HG02610 (cell line): Measurements from ENCODE around the gene TNS4.

Experiments used
- ATAC-seq: cut with Tn5 transposase; IDR thresholded peaks from one replicate; pipeline ENCODE4 v1.9.1; 2021; ENCODE audit warnings: mild to moderate bottlenecking, moderate library complexity; ENCODE audit not compliant: unreplicated experiment

Gene TNS4

DNA sequence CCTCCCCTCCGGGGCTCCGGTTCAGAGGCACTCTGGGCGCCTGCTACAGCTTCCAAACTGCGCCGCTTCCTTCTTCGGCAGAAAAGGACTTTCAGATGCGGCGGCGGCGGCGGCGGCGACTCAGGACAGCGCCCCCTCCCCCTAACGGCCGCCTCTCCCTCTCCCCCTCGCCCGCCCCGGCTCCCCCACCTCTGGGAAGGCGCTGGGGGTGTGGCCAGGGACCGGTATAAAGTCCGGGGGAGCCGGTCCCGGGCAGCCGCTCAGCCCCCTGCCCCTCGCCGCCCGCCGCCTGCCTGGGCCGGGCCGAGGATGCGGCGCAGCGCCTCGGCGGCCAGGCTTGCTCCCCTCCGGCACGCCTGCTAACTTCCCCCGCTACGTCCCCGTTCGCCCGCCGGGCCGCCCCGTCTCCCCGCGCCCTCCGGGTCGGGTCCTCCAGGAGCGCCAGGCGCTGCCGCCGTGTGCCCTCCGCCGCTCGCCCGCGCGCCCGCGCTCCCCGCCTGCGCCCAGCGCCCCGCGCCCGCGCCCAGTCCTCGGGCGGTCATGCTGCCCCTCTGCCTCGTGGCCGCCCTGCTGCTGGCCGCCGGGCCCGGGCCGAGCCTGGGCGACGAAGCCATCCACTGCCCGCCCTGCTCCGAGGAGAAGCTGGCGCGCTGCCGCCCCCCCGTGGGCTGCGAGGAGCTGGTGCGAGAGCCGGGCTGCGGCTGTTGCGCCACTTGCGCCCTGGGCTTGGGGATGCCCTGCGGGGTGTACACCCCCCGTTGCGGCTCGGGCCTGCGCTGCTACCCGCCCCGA lies 58.0 kb downstream of the TNS4 start, which contains the start of gene IGFBP4:
IGFBP4 (plus strand) TSS at position 255 of the 792 bp plus-strand sequence; CDS start at position 541, 286 bp downstream.
- no peak for ATAC-seq

DNA sequence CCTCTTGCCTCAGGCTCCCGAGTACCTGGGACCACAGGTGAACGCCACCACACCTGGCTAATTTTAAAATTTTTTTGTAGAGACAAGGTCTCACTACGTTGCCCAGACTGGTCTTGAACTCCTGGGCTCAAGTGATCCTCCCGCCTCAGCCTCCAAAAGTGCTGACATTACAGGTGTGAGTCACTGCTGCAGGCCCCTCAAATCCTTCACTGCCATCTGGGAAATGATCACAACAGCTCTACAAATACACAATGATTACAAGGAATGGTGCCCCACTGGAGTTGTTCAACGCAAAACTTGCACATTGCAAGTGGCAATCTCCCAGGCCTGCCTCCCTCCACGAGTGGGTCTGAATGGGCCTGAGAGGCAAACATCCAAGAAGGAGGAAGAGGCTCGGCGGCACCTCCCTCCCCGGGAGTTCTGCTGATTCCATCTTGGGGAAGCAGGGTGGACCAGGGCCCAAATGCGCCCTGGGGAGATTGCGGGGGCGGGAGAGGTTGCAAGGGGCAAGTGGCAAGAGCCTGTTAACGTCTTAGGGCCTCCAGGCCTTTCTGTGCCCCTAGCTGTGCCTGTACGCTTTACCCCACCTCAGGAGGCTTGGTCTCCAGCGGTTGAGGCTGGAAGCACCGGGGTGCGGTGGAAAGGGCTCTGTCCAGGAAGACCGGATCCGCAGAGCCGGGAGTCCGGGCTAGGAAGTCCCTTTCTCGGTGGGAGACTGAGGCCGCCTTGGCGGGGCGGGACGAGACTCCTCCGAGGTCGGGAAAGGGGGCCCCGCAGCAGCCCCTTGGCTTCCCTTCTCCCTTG lies 58.8 kb downstream of the TNS4 start:
- ATAC-seq, result no peak

DNA sequence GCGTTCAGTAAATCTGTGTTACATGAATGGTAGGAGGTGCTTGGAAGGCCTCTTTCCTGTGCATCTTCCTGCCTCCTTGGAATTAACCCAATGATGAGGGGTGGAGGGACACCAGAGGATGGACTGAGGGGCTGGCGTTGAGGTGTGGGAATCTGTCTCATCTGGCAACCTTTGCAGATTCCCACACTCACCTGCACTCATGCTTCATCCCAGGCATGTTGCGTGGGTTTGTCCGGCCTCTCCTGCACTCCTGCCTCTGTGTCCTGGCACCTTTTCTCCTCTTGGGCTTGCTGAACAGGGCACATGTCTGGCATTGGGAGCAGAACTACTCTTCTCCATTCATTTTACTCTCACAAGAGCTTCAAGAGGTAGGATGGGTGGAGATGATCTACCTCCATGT lies 61.3 kb downstream of the TNS4 start:
- no peak for ATAC-seq

DNA sequence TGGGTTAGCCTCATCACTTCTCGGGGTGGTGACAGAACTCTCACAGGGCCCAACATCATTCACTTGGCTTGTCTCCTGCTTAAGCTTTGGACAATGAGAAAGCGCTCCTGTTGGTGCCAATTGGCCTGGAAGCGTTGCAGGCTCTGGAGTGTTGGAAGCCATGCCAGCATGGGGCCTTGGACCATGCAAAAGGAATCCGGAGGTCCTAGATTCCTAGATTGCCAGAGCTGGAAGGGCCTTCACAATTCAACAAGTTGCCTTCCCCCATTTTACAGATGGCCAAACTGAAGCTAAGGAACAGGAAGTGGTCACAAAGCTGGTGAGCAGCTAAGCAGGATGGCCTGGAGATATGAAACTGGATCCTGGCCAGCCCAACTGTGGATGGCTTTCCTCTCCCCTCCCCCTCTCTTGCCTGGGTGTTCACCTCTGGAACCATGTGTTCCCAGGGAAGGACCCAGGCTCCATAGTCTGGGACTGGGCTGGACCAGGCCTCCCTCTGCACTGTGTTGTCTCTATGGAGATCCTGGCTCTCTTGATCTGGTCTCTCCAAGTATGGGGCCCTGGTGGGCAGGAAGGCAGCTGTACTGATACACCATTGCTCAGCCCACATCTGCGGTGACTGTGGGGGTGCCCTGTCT lies 64.2 kb downstream of the TNS4 start:
- ATAC-seq, result no peak

DNA sequence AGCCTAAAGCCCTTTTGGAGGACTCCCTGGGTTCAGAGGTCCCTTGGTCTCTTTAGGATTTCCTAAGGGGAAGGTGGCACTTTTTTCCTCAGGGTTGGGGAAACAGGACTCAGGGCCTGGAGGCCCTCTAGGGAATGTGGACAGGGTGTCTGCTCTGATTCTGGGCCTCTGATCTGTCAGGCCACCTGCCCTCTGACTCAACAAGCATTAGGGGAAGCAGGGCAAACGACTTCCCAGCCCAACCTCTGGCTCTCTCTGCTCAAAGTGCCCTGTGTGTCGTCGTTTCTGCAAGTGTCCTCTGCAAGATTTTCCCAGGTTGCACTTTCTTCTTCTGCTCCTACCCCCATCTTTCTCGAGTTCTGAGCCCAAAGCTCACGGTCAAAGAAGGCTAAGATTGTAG lies 64.8 kb downstream of the TNS4 start:
- no peak for ATAC-seq

DNA sequence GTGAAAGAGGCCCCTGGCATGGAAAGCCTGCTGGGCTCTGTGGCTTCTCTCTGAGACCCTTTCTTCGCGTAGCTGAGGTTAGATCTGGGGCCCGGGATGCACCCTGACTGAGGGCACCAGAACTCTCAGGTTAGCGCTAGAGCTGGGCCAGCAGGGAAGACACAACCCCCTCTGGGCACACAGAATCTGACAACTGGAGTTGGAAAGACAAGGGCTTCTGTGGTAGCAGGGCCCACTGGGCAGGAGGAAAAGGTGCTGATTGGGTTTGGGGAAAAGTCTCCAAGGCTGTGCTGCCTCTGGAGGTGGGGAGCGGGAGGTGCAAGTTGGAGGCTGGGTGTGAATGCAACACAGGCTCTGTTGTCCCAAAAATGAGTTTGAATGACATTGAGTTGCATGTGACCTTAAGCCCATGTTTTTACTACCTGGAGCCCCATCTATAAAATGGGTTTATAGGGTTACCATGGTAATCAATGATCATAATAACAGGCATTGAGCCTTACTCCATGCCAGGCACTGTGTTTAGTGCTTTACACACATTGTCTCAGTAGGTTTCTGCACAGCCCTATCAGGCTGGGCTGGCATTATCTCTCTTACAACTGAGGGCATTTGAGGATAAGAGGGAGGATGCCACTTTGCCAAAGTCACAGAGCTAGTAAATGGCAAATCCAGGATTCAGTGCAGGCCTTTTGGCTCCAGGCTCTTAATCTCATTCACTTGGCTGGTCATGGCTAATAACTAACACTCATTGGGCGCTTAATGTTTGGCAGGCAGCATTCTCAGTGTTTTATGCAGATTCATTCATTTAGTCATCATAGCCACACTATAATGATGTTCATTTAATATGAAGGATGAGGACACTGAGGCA lies 67.6 kb downstream of the TNS4 start:
- no peak for ATAC-seq

DNA sequence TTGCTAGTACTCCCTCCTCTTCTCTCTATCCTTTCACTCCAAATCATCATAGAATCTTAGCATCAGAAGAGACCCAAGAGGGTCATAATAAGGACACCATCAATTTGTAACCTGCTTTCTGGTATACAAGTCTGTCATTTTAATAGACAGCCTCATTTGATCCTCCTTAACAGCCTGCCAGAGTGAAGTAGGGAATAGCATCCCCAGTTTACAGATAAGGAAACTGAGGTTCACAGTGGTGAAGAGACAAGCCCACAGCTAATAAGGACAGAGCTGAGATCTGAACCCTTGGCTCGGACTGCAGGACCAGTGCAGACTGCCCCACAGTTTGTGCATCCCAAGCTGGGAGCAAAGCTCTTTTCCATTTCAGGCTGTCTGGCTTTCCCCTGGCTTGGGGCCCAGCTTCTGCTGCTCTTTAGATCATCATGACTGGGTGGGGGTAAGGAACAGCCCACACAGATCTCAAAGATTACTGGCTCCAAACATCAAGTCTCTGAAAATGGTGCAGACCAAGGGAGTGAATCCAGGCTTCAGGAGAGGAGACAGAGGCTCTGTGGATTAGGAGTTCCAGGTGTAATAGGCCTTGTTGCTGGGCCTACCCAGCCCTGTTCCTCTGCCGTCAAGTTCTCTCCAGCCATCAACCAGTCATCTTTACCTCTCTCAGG lies 68.4 kb downstream of the TNS4 start:
- ATAC-seq, result no peak

DNA sequence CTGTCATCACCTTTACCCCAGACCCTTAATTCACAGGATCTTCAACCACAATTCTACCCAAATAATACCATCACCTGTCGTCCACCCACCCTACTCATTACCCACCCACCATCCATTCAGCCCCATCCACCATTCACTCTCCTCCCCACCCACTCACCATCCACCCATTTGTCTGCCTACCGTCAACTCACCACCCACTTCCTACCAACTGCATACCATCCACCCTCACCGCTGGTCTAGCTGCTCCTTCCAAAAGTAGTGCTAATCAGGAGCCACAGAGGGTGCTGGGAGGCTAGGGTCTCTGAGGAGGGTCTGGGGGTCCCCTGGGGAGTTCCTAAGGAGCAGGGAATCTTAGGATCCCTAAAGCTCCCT lies 70.2 kb downstream of the TNS4 start:
- no peak for ATAC-seq

DNA sequence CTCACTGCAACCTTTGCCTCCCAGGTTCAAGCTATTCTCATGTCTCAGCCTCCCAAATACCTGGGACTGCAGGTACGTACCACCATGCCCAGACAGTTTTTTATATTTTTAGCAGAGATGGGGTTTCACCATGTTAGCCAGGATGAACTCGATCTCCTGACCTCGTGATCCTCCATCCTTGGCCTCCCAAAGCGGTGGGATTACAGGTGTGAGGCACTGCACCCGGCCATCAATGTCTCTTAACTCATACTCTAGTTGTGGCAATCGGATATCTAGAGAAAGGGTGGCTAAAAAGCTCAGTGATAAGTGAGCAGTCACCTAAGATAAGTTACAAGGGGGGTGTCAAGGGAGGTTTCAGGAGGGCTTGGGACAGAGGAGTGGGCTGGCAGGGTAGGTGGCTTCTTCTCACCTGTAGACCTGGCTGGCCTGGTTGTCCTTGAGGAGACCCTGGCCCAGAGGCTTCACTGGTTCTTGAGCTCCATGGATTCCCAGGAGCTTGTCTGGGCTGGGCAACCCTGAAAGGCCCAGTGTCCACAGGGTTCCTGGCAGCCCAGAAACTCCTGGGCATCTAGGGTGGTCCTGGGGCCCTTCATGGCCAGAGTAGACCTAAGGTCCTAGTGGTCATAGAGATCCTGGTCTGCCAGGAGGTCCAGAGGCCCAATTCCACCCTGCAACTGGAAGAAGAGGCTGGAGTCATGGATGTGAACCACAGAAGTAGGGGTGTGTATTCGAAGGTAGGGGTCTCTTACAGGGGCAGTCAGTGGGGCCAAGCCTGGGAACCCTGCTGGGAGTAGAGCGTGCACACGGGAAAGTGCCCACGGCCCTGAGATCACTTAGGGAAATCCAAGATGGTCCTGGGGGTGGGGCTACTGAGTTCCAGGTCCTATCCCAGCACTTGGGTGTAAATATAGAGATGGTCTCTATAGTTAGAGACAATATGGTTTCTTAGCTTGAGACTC lies 70.9 kb downstream of the TNS4 start:
- ATAC-seq, result no peak

DNA sequence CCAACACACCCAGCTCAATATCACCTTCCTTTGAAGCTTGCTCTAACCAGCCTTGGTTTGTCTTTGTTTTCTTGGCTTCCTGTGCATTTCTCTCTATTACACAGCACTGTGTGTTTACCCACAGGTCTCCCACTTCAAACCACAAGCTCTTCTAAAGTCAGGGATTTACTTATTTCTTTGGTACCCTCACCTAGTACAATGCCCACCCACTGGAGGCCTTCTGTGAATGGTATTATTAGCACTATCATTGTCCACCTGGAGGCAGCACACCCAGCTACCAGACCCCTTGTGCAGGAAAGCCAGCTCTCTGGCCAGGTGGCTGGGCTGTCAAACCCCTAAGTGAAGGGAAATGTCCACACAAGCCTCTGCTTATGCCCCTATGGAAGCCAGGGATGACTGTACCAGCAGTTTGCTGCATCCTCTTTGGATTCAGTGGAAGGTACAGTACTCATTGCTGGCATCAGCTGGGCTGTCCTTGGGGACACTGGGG lies 74.4 kb downstream of the TNS4 start:
- ATAC-seq, result no peak
